HepG2 (cell line): ENCODE data around the gene STYXL1. TPM values are rescaled to one million over a fixed set of nuclear protein-coding genes. Genes with fewer than 3 reads are reported as not detected.

Experiments
- ATF1 ChIP-seq: IDR thresholded peaks from 2 replicates; pipeline ENCODE4 v1.6.1; 2016; ENCODE audit warnings: mild to moderate bottlenecking, control low read depth
- ATF7-NPFF ChIP-seq: sonication (generic); formaldehyde crosslinking; IDR thresholded peaks from 2 replicates; pipeline ENCODE4 v1.8.1; 2023; ENCODE audit warnings: mild to moderate bottlenecking, low read depth, missing genetic modification reagents, moderate library complexity
- CENPBD1 ChIP-seq: sonication (generic); formaldehyde crosslinking; IDR thresholded peaks from 2 replicates; pipeline ENCODE4 v1.8.0; 2022; ENCODE audit warnings: missing genetic modification reagents, low read depth, mild to moderate bottlenecking, borderline replicate concordance
- FLYWCH1 ChIP-seq: sonication (generic); formaldehyde crosslinking; IDR thresholded peaks from 2 replicates; pipeline ENCODE4 v1.8.1; 2023; ENCODE audit warnings: mild to moderate bottlenecking, missing genetic modification reagents
- GABPA ChIP-seq, 2 experiments: IDR thresholded peaks; 2 replicates each; pipeline ENCODE4 v1.6.1; 2011 to 2016; ENCODE audit warnings: low read depth in 2 of 2, low read length in 1 of 2, missing biosample characterization in 1 of 2, missing genetic modification characterization in 1 of 2
- HNF4G ChIP-seq, 2 experiments: sonication (generic) in 1 of 2; formaldehyde crosslinking in 1 of 2; IDR thresholded peaks; 2 replicates each; pipeline versions ENCODE4 v1.4.0 to v1.6.1; 2011 to 2020; ENCODE audit warnings: borderline replicate concordance in 2 of 2, low read depth in 2 of 2, mild to moderate bottlenecking in 2 of 2, low read length in 1 of 2, missing genetic modification reagents in 1 of 2, moderate library complexity in 1 of 2
- IKZF5 ChIP-seq: IDR thresholded peaks from 2 replicates; pipeline ENCODE4 v1.6.1; 2018; ENCODE audit warnings: missing genetic modification reagents, mild to moderate bottlenecking, missing compliant biosample characterization
- IRF9 ChIP-seq: sonication (generic); formaldehyde crosslinking; IDR thresholded peaks from 2 replicates; pipeline ENCODE4 v1.8.0; 2022; ENCODE audit warnings: missing genetic modification reagents, mild to moderate bottlenecking, borderline replicate concordance
- ISX ChIP-seq: sonication (generic); formaldehyde crosslinking; conservative IDR thresholded peaks from 2 replicates; pipeline ENCODE4 v1.5.0; 2020; ENCODE audit warnings: missing genetic modification reagents
- KLF12 ChIP-seq: sonication (generic); formaldehyde crosslinking; IDR thresholded peaks from 2 replicates; pipeline ENCODE4 v1.4.0; 2020; ENCODE audit warnings: missing genetic modification reagents, borderline replicate concordance
- KLF6 ChIP-seq: IDR thresholded peaks from 2 replicates; pipeline ENCODE4 v1.8.0; 2016; ENCODE audit warnings: missing biosample characterization, missing genetic modification reagents
- MAF1 ChIP-seq: sonication (generic); formaldehyde crosslinking; IDR thresholded peaks from 2 replicates; pipeline ENCODE4 v1.5.0; 2020; ENCODE audit warnings: missing genetic modification reagents, borderline replicate concordance
- MTF1 ChIP-seq: sonication (generic); formaldehyde crosslinking; IDR thresholded peaks from 2 replicates; pipeline ENCODE4 v1.5.0; 2020; ENCODE audit warnings: missing genetic modification reagents
- RFXAP ChIP-seq: sonication (generic); formaldehyde crosslinking; IDR thresholded peaks from 2 replicates; pipeline ENCODE4 v1.4.0; 2020; ENCODE audit warnings: missing genetic modification reagents, borderline replicate concordance
- TMF1 ChIP-seq: sonication (generic); formaldehyde crosslinking; IDR thresholded peaks from 2 replicates; pipeline ENCODE4 v1.8.1; 2022; ENCODE audit warnings: low read depth, missing genetic modification reagents
- YEATS4 ChIP-seq: sonication (generic); formaldehyde crosslinking; IDR thresholded peaks from 2 replicates; pipeline ENCODE4 v1.4.0; 2020; ENCODE audit warnings: missing genetic modification reagents, borderline replicate concordance
- ZBTB39 ChIP-seq: sonication (generic); formaldehyde crosslinking; IDR thresholded peaks from 2 replicates; pipeline ENCODE4 v1.5.0; 2020; ENCODE audit warnings: missing genetic modification reagents
- ZGPAT ChIP-seq: IDR thresholded peaks from 2 replicates; pipeline ENCODE4 v1.6.1; 2016; ENCODE audit warnings: mild to moderate bottlenecking
- ZNF569 ChIP-seq: sonication (generic); formaldehyde crosslinking; IDR thresholded peaks from 2 replicates; pipeline ENCODE4 v1.5.0; 2020; ENCODE audit warnings: mild to moderate bottlenecking, missing genetic modification reagents, moderate library complexity, borderline replicate concordance
- ZNF572 ChIP-seq: sonication (generic); formaldehyde crosslinking; IDR thresholded peaks from 2 replicates; pipeline ENCODE4 v1.5.1; 2020; ENCODE audit warnings: mild to moderate bottlenecking, missing genetic modification reagents
- ZNF703 ChIP-seq: sonication (generic); formaldehyde crosslinking; IDR thresholded peaks from 2 replicates; pipeline ENCODE4 v1.5.1; 2020; ENCODE audit warnings: missing genetic modification reagents, mild to moderate bottlenecking, moderate library complexity, borderline replicate concordance
- ZNF83 ChIP-seq: sonication (generic); formaldehyde crosslinking; IDR thresholded peaks from 2 replicates; pipeline ENCODE4 v1.4.0; 2020; ENCODE audit warnings: missing genetic modification reagents, mild to moderate bottlenecking, borderline replicate concordance
- polyA plus RNA-seq, 8 experiments: library from polyadenylated mRNA; depleted of rRNA in 3 of 8; stranded (reverse) in 7 of 8; unstranded in 1 of 8; fragments of >200 nt; fragmentation: Illumina TruSeq in 4 of 8; extraction: Trizol in 4 of 8; gene quantifications; 2 replicates each; pipeline versions ENCODE4 v1.2.1 to v1.2.3, GENCODE V29; 2011 to 2016; ENCODE audit warnings: low read depth in 4 of 8, missing spikeins in 1 of 8, mixed read lengths in 1 of 8; ENCODE audit not compliant: insufficient read depth in 1 of 8
- total RNA-seq, 5 experiments: library from RNA; depleted of rRNA; stranded (reverse); fragments of >200 nt; fragmentation: Illumina TruSeq; extraction: Trizol; gene quantifications; 2 replicates each; pipeline ENCODE4 v1.2.3, GENCODE V29; 2016; ENCODE audit warnings: low read depth in 1 of 5

Gene STYXL1
- total and polyA plus RNA-seq, 2 of the 13 experiments (the other 11 are each of a cell fraction or from before 2014, with no cell fraction given): 23.9 to 38.3 TPM

- TF ChIP-seq IRF9 (CRISPR knock-in tag) (peak; percentile 11; the same call in 1 of the 2 replicates), HNF4G (IDR thresholded peaks at IDR 0.05; ENCODE audit: borderline replicate concordance, low read depth, low read length) (peak; percentile 18; the same call in 1 of the 2 replicates), HNF4G (CRISPR knock-in tag; IDR thresholded peaks at IDR 0.05; ENCODE audit: borderline replicate concordance, low read depth) (no peak), ZNF703 (CRISPR knock-in tag) (peak; percentile 29; the same call in 1 of the 2 replicates), KLF6 (no peak), ZNF83 (CRISPR knock-in tag) (no peak), GABPA (IDR thresholded peaks at IDR 0.05; ENCODE audit: low read depth, low read length) (no peak), GABPA (CRISPR knock-in tag; IDR thresholded peaks at IDR 0.05; ENCODE audit: low read depth) (0 out of 2 replicates have a peak, but pooled peaks have one; percentile 44), KLF12 (peak; percentile 75; the same call in 1 of the 2 replicates), ZNF572 (CRISPR knock-in tag) (no peak), IKZF5 (CRISPR knock-in tag) (peak; percentile 64), ATF7-NPFF (CRISPR knock-in tag) (peak; percentile 91), ZBTB39 (peak; percentile 22; the same call in 1 of the 2 replicates), ZGPAT (CRISPR knock-in tag) (peak; percentile 83), RFXAP (CRISPR knock-in tag) (peak; percentile 98), MAF1 (no peak; the same call in 1 of the 2 replicates), ZNF569 (CRISPR knock-in tag) (no peak), ISX (no peak), MTF1 (CRISPR knock-in tag) (no peak), CENPBD1 (CRISPR knock-in tag) (no peak), TMF1 (no peak), ATF1 (CRISPR knock-in tag) (no peak), FLYWCH1 (CRISPR knock-in tag) (no peak), YEATS4 (0 out of 2 replicates have a peak, but pooled peaks have one; percentile 43)
Measured at GRCh38 chr7:75994388-75995051, 53.3 kb downstream of the STYXL1 start, which contains the start of gene TMEM120A (continued).
